Endothelial cell of umbilical vein (primary cell): ENCODE data around the gene ANKRD40CL. TPM values are rescaled to one million over a fixed set of nuclear protein-coding genes. Genes with fewer than 3 reads are reported as not detected.

Source experiments
- BruUV-seq: library from RNA; stranded (reverse); fragments of 400-500 nt; replicated peaks from 2 replicates; lab custom pipeline; 2021; lab: Mats Ljungman, UMichigan
- CTCF ChIA-PET: fragments of 300-600, 350-600 bp; sonication (Branson Sonifier 250); formaldehyde crosslinking; loops from one replicate; lab custom pipeline; 2021; ENCODE audit warnings: antibody characterized with exemption, inconsistent platforms; lab: Charles Lee
- POLR2A ChIA-PET: fragments of 300-600, 350-600 bp; sonication (Branson Sonifier 250); formaldehyde crosslinking; loops from one replicate; lab custom pipeline; 2021; ENCODE audit warnings: antibody characterized with exemption, inconsistent platforms; lab: Charles Lee
- DNase-seq: peaks from one replicate; pipeline ENCODE4 v3.0.0-alpha.2; 2011; ENCODE audit warnings: low read depth, low spot score
- FAIRE-seq: peaks from 2 replicates; lab custom pipeline; 2011; peaks lifted over from hg19 to GRCh38; lab: Jason Lieb, UNC
- H2AFZ ChIP-seq: 2 replicates; pipeline ENCODE4 v1.6.0; 2012; ENCODE audit warnings: low read depth, low read length, control low read depth, inconsistent platforms
- H3K27ac ChIP-seq: 2 replicates; pipeline ENCODE4 v1.5.1; 2011; ENCODE audit warnings: low read depth, mild to moderate bottlenecking, control low read depth, low read length, moderate library complexity; ENCODE audit not compliant: insufficient read depth
- H3K27me3 ChIP-seq, 2 experiments: 2 replicates each; pipeline versions ENCODE4 v1.6.0 to v1.6.1; 2011; ENCODE audit warnings: low read length in 2 of 2, mixed read lengths in 1 of 2; ENCODE audit not compliant: control insufficient read depth in 2 of 2, insufficient read depth in 2 of 2
- H3K36me3 ChIP-seq, 2 experiments: 2 replicates in 1 of 2; 3 replicates in 1 of 2; pipeline ENCODE4 v1.5.1; 2011; ENCODE audit warnings: low read length in 2 of 2, mild to moderate bottlenecking in 1 of 2, moderate library complexity in 1 of 2; ENCODE audit not compliant: control insufficient read depth in 2 of 2, insufficient read depth in 2 of 2; ENCODE audit errors: extremely low read depth in 1 of 2
- H3K4me1 ChIP-seq: 3 replicates; pipeline ENCODE4 v1.5.1; 2011; ENCODE audit warnings: mild to moderate bottlenecking, low read length; ENCODE audit not compliant: control insufficient read depth, insufficient read depth; ENCODE audit errors: extremely low read depth
- H3K4me2 ChIP-seq: 2 replicates; pipeline ENCODE4 v1.6.1; 2011; ENCODE audit warnings: low read length, control low read depth, mixed read lengths; ENCODE audit not compliant: insufficient read depth
- H3K4me3 ChIP-seq, 3 experiments: fragments of 200-600 bp in 1 of 3; sonication (generic), shearing (Covaris generic) in 1 of 3; replicated peaks in 1 of 3; 2 replicates each; pipeline ENCODE4 v1.5.1; 2011 to 2016; ENCODE audit warnings: control low read depth in 3 of 3, low read length in 3 of 3, mild to moderate bottlenecking in 2 of 3, inconsistent platforms in 1 of 3, low read depth in 1 of 3, moderate library complexity in 1 of 3; ENCODE audit not compliant: insufficient read depth in 1 of 3
- H3K79me2 ChIP-seq: 2 replicates; pipeline ENCODE4 v1.6.0; 2012; ENCODE audit warnings: low read length, inconsistent platforms; ENCODE audit not compliant: control insufficient read depth, insufficient read depth
- H3K9ac ChIP-seq: replicated peaks from 2 replicates; pipeline ENCODE3; 2011; ENCODE audit warnings: low read length, control low read depth; ENCODE audit not compliant: insufficient read depth; ENCODE audit errors: extremely low read depth
- H3K9me1 ChIP-seq: replicated peaks from 3 replicates; pipeline ENCODE4 v1.6.0; 2011; ENCODE audit warnings: mild to moderate bottlenecking, low read length; ENCODE audit not compliant: control insufficient read depth, insufficient read depth; ENCODE audit errors: extremely low read depth
- H3K9me3 ChIP-seq: replicated peaks from 2 replicates; pipeline ENCODE4 v1.5.1; 2012; ENCODE audit warnings: low read length, inconsistent platforms; ENCODE audit not compliant: control insufficient read depth, insufficient read depth
- H4K20me1 ChIP-seq: replicated peaks from 2 replicates; pipeline ENCODE3; 2011; ENCODE audit warnings: mild to moderate bottlenecking, low read length; ENCODE audit not compliant: control insufficient read depth, insufficient read depth; ENCODE audit errors: extremely low read depth
- CTCF ChIP-seq, 2 donors: IDR thresholded peaks; 1 replicate in 1 of 2; 2 replicates in 1 of 2; pipeline ENCODE4 v1.5.1; 2011; ENCODE audit warnings: low read length in 2 of 2, mild to moderate bottlenecking in 2 of 2, moderate library complexity in 2 of 2, control low read depth in 1 of 2, inconsistent platforms in 1 of 2, low read depth in 1 of 2; ENCODE audit not compliant: insufficient read depth in 1 of 2; ENCODE audit errors: extremely low read depth in 1 of 2
- EZH2 ChIP-seq: IDR thresholded peaks from 2 replicates; pipeline ENCODE4 v1.6.1; 2012; ENCODE audit warnings: borderline replicate concordance, low read depth, mild to moderate bottlenecking, moderate library complexity, low read length, inconsistent platforms; ENCODE audit not compliant: severe bottlenecking
- FOS ChIP-seq: IDR thresholded peaks from 2 replicates; pipeline ENCODE4 v1.6.1; 2011; ENCODE audit warnings: mild to moderate bottlenecking, low read length, moderate library complexity, borderline replicate concordance; ENCODE audit not compliant: insufficient read depth
- GATA2 ChIP-seq: IDR thresholded peaks from 2 replicates; pipeline ENCODE4 v1.7.0; 2011; ENCODE audit warnings: low read depth, mild to moderate bottlenecking, moderate library complexity, mixed read lengths, low read length; ENCODE audit not compliant: insufficient read length, insufficient read depth
- JUN ChIP-seq: IDR thresholded peaks from 2 replicates; pipeline ENCODE4 v1.6.1; 2011; ENCODE audit warnings: borderline replicate concordance, low read depth; ENCODE audit not compliant: insufficient read length, insufficient read depth
- MAX ChIP-seq: IDR thresholded peaks from 2 replicates; pipeline ENCODE4 v1.6.1; 2011; ENCODE audit not compliant: insufficient read depth, insufficient read length
- MYC ChIP-seq: IDR thresholded peaks from one replicate; pipeline ENCODE4 v1.6.1; 2011; ENCODE audit warnings: mild to moderate bottlenecking, low read depth, low read length
- POLR2A ChIP-seq: IDR thresholded peaks from 2 replicates; pipeline ENCODE4 v1.6.1; 2012; ENCODE audit warnings: low read depth, mild to moderate bottlenecking, control low read depth, low read length
- POLR2AphosphoS5 ChIP-seq: IDR thresholded peaks from 2 replicates; pipeline ENCODE4 v1.6.1; 2012; ENCODE audit warnings: low read depth, mild to moderate bottlenecking, control low read depth, low read length, moderate library complexity; ENCODE audit not compliant: insufficient read depth
- dilution Hi-C: fragments of 300-500 bp; cut with MboI; formaldehyde crosslinking; loops from one replicate; pipeline ENCODE4 v1.15.0; 2019; ENCODE audit warnings: low sequenced_read_pairs; ENCODE audit not compliant: extremely low pct_ligation_motif_present
- intact Hi-C: fragments of 100-400 bp; cut with micrococcal nuclease; formaldehyde crosslinking; loops from one replicate; pipeline ENCODE4 v1.10.0; 2022
- polyA plus RNA-seq, 4 experiments: library from polyadenylated mRNA; depleted of rRNA in 3 of 4; stranded (reverse) in 3 of 4; unstranded in 1 of 4; fragments of >200 nt; gene quantifications; 2 replicates each; pipeline versions ENCODE4 v1.2.1 to v1.2.3, GENCODE V29; 2011 to 2012; ENCODE audit warnings: missing spikeins in 1 of 4
- total RNA-seq: library from RNA; stranded (reverse); gene quantifications from 2 replicates; pipeline ENCODE4 v1.2.3, GENCODE V29; 2021

Gene ANKRD40CL
- total and polyA plus RNA-seq, 2 donors (not counting 3 experiments of a cell fraction or from before 2014, with no cell fraction given): not detected

GRCh38 chr17:50813583-50813982 lies 46.3 kb upstream of the ANKRD40CL start:
- Histone ChIP-seq H3K4me2 (no peak overlapping the region), H2AFZ (no peak overlapping the region), H3K9me1 (no peaks in the 10 kb centered on the region), H3K27me3 (peaks cover 0 to 6% of the 10 kb centered on the region in 2 experiments), H3K9me3 (no peaks in the 10 kb centered on the region), H3K4me1 (no peaks in the 10 kb centered on the region), H3K79me2 (no peaks in the 10 kb centered on the region), H3K27ac (no peak overlapping the region), H3K36me3 (no peaks in the 10 kb centered on the region), H4K20me1 (no peaks in the 10 kb centered on the region), H3K9ac (no peak overlapping the region), H3K4me3 (no peak overlapping the region)
- FAIRE-seq: no peak
- CTCF ChIA-PET: interaction anchor here (1.0 to 4.3 kb wide), 2 partner anchors 12 to 30 kb away, joined by 3 to 19 read pairs; no protein-coding TSS in a partner anchor
- POLR2A ChIA-PET: no interaction called here
- intact Hi-C loops: no loop called here
- DNase-seq: no peak
- BruUV-seq: no TSS peak
- TF ChIP-seq JUN: no peak
- TF ChIP-seq GATA2: no peak
- TF ChIP-seq CTCF (IDR thresholded peaks at IDR 0.05; ENCODE audit: extremely low read depth in 1 of 2, insufficient read depth in 1 of 2, low read depth in 1 of 2, low read length in 2 of 2): no peak
- no peak for TF ChIP-seq EZH2
- no peak for TF ChIP-seq MYC
- TF ChIP-seq MAX: no peak
- TF ChIP-seq POLR2A: no peak
- no peak for TF ChIP-seq POLR2AphosphoS5
- TF ChIP-seq FOS: no peak
- dilution Hi-C loops: no loop called here
